GM19372 (cell line): ENCODE data around the gene MMP7.

Experiments used
- ATAC-seq: cut with Tn5 transposase; IDR thresholded peaks from one replicate; pipeline ENCODE4 v1.9.1; 2021; ENCODE audit warnings: mild to moderate bottlenecking, low read depth, moderate library complexity; ENCODE audit not compliant: unreplicated experiment

The MMP7 gene

GRCh38 chr11:102530558-102530957, at the start of gene MMP7:
Gene MMP7, minus strand, starts transcription at chr11:102530747. Its CDS starts 47 bp downstream, at chr11:102530700.
- ATAC-seq, result no peak

DNA sequence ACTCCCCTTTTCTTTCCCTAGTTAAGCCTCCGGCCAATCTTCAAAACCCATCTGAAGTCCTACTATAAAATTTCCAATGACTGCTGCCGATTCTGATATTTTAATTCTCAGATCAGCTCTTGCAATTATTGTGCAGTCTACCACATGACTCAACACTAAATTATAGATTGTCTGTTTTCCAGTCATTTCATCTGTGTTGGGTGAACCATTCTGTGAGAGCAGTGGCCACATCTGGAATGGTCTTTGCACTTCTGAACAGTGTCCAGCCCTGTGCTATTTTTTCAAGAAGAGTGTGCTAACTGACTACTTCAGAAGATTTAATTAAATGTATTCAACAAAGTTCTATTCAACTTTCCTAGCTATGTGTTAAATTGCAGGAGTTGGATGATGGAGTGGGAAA, 47.2 kb upstream of the MMP7 start:
- ATAC-seq, result no peak

GRCh38 chr11:102577182-102577581, 46.6 kb upstream of the MMP7 start:
- ATAC-seq, result no peak

GRCh38 chr11:102576350-102576749, 45.8 kb upstream of the MMP7 start:
- no peak for ATAC-seq

GRCh38 chr11:102575012-102575411, 44.5 kb upstream of the MMP7 start:
- no peak for ATAC-seq

GRCh38 chr11:102573851-102574250, 43.3 kb upstream of the MMP7 start:
- no peak for ATAC-seq

DNA sequence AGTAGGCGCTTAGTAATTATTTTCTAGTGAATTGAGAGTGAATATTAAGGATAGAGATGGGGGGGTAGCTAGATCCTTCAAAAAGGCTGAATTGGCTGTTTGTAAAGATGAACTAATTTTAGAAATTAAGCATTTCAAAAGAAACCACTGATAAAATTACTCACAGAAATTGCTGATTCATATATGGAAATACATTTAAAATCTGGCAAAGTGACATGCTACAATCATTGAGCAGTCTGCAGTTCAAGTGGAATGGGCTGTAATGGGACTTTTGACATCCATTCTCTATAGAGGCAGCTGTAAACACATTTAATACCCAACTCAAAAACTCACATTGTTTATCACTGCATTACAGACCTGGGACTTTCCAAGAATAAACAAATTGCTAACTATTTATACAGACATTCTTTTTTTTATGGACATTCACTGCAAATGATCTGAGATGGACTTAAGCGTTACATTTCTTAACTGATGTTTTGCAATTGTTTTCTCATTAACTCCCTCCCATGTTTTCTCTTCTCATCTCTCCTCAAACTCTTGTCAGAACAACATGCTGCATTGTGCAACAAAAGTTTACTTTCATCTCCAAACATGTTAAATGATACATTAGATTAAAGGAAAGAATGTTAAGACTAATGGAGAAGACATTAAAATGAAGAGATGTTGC, 42.1 kb upstream of the MMP7 start:
- no peak for ATAC-seq

DNA sequence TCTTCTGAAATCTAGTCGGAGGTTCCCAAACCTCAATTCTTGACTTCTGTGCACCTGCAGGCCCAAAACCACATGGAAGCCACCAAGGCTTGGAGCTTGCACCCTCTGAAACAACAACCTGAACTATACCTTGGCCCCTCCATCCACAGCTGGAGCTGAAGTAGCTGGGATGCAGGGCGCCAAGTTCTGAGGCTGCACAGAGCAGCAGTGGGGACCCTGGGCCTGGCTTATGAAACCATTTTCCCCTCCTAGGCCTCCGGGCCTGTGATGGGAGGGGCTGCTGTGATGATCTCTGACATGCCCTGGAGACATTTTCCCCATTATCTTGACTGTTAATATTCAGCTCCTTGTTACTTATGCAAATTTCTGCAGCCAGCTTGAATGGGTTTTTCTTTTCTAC, 38.3 kb upstream of the MMP7 start:
- no peak for ATAC-seq

DNA sequence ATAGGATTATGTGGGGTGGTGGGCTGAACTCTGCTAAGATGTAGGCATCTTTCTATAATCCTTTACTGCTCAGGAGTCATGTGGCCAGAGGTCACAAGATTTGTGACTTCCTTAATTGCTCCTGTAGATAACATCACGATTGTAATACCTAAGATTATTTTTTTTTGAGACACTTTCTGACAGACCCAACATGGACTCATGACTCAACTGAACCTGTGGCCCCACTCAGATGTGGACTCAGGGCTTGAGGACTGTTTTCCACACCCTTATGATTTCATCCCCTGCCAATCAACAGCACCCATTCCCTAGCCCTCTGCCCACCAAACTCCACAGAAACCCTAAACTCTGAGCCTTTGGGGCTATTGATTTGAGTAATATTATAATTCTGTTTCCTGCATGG, 35.6 kb upstream of the MMP7 start:
- no peak for ATAC-seq

GRCh38 chr11:102564110-102564509, 33.6 kb upstream of the MMP7 start:
- ATAC-seq, result no peak

GRCh38 chr11:102561636-102562035, 31.1 kb upstream of the MMP7 start:
- no peak for ATAC-seq

DNA sequence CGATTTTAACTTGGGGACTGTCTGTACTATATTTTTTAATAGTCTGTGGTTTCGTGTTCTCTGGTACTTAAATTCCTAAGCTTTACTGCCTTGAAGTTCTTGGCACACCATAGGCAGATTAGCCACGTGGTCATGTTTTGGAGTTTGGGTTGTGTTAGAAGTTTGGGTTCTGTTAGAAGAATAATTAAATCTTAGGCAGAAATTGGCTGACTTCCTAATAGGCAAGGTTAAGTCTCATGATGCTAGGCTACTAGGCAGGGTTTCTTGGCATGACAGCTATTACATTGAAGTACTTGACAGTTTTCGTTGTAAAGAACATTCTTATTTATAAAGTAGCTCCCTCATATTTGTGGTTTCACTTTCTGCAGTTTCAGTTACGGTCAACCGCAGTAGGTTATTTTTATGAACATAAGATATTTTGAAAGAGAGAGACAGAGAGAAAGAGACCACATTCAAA, 30.0 kb upstream of the MMP7 start:
- peak; percentile 80 for ATAC-seq

GRCh38 chr11:102559839-102560238, 29.3 kb upstream of the MMP7 start:
- ATAC-seq, result no peak

DNA sequence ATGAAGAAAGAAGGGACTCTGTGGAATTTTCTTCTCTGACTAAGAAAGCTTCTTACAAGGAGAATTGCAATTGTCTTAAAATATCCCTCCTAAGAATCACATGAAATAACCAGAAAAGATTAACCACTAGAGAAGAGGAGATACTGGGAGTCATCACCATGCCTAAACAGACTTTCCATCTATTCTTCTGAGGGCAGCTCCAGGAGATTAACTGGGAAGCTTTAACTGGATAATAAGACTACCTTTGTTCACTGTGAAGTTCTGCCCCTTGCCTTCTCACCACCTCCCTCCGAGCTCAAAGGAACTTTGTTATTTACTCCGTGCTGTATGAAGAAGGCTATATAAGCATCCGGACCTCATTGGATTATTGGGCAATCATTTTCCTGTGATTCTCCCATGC, 24.5 kb upstream of the MMP7 start:
- ATAC-seq, result no peak

DNA sequence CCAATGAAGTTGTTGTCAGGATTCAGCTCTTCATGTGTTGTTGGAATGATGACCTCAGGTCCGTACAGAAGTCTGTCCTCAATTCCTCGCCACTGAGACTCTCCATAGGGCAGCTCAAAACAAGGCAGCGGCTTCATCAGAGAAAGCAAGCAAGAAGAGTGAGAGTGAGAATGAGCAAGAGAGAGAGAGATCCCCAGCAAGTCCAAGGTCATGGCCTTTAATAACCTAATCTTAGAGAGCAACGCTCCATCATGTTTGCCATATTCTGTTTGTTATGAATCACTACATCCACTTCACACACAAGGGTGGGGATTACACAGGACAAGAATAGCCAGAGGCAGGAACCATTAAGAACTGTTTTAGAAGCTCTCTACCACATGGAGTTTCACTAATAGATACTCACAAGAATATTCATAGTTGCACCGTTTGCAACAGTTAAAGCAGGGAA, 23.3 kb upstream of the MMP7 start:
- ATAC-seq, result peak; percentile 58

DNA sequence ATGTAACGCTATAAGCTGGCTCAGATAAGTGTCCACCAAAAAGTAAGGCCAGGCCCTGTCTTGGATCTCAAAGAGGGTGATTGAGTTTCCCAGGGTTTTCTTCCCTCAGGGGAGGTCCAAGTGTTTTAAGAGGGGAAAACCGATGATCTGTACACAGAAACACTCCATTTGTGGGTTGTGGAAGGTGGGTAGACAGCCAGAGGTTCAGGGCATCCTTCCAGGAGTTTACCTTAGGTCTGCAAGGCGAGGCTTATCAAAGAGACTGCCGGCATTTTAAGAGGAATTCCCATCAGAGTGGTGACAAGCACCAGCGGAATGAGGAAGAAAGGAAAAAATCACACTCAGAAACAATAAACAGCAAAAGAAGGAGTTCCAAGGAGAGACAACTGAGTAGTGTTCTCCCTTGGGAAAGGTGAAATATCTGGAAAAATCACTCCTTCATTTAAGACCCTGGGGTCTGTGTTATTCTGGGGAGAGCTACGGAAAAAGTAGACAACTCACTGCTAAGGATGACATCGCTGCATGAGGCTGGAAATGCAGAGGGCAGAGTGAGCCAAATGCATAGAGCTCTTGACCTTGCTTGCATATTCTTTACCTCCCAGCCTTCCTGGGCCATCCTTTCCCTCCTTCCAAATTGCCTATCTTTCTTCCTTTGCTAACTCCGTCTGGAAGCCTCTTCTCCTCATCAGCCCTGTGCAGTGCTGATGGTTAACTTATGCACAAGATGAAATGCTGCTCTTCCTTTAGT, 22.1 kb upstream of the MMP7 start:
- ATAC-seq, result no peak

- ATAC-seq, result no peak
Observed at GRCh38 chr11:102552020-102552419, 21.5 kb upstream of the MMP7 start.

GRCh38 chr11:102551169-102551781, 20.7 kb upstream of the MMP7 start:
- no peak for ATAC-seq

GRCh38 chr11:102546923-102547471, 16.4 kb upstream of the MMP7 start:
- ATAC-seq, result peak; percentile 68

DNA sequence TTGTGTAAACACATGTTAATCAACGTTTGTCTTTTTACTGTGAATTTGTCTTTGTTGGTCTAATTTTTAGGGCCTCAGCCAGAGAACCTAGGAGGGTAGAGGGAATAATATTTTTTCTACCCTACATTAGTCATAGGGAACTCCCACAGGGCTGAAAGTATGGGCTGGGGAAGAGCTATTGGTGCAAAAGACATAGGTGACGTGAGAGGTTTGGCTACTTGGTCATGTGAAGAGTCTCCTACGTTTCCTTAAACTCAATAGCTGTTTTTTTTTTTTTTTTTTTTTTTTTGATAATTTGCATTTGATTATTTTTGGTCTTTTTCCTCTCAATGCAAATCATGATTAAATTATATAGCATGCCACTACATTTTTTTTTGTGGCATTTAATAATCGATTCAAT, 15.9 kb upstream of the MMP7 start:
- ATAC-seq, result peak; percentile 51

- ATAC-seq, result no peak
Observed at GRCh38 chr11:102545701-102546100, 15.2 kb upstream of the MMP7 start.
